HG03442 (cell line): ENCODE results near the gene NFATC3.

Source experiments
- ATAC-seq: cut with Tn5 transposase; IDR thresholded peaks from one replicate; pipeline ENCODE4 v1.9.1; 2021; ENCODE audit warnings: mild to moderate bottlenecking, moderate library complexity; ENCODE audit not compliant: unreplicated experiment

NFATC3 gene

GRCh38 chr16:68244903-68245853 lies 160.0 kb downstream of the NFATC3 start, which contains the start of gene PLA2G15:
Gene PLA2G15, plus strand, starts transcription at chr16:68245373. Its CDS starts 54 bp downstream, at chr16:68245427.
- peak; percentile 85 for ATAC-seq

DNA sequence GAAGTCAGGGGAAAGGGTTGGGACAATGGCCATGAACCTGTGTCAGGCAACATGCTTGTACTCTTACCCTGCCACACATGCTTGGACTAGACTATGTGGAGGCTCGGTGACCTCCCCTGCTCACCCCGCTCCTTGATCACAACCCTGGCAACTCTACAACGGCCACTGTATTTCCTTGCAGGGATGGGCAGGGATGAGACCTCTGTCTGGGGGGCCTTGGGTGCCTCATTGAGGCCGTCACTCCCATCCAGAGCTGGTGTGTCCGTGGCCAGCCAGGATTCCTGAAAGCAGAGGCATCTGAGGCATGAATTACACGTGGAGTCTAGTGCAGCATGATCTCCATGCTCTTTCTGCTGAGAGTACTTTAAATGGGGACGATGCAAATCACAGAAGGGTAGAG lies 161.0 kb downstream of the NFATC3 start:
- no peak for ATAC-seq

GRCh38 chr16:68246666-68247065 lies 161.5 kb downstream of the NFATC3 start:
- ATAC-seq, result no peak

DNA sequence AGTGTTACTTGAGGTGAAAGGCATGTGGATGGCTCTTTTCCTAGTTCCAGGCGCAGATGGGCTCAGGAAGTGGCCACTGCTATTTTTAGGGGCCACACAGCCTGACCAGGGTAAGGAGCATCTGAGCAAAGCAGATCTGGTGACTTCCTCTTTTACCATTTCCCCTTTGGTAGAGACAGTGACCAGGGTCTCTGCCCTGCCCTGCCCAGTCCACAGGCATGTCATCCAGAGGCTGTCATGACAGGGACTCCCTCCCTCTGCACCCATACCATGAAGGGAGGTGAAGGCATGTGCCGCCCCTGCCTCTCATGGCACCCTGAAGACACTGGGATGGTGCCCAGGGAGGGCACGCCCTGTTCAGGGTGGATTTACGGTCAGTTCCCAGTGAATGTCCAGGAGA lies 162.2 kb downstream of the NFATC3 start:
- ATAC-seq, result no peak

DNA sequence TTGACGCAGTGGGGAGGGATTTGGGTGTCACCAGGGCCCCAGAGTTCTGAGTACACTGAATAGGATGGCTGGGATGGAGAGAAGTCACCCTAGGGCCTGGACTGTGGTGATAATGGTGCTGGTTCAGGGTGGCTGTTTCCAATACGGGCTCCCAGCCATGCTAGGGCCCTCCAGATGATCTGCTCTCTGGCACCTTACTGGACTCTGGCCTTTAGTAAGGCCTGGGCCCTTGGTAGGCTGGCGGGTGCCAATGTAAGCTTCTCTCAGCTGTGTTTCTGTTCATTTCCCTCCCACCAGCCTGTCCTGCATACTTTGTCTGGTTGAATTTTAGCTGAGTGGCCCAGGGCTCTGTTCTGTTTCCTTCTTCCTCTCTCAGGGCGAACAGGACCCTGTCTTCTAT lies 162.8 kb downstream of the NFATC3 start:
- no peak for ATAC-seq

GRCh38 chr16:68249371-68249770 lies 164.2 kb downstream of the NFATC3 start:
- no peak for ATAC-seq

DNA sequence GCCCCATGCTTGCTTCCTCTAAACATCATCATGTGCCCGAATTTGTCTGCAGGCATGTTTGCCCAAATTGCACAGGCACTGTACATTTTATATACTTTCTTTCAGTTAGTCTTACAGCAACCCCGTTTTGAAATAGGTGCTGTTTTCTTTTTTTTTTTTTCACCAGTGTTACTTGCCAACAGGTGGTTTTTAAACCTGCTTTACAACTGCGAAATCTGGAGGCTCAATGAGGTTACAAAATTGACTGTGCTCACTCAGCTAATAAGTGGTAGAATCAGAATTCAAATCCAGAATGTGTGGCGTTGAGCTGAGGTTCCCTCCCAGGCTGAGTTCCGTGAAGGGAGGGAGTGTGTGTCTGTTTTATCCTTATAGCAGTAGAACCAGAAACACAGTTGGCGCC lies 165.8 kb downstream of the NFATC3 start:
- ATAC-seq, result no peak

DNA sequence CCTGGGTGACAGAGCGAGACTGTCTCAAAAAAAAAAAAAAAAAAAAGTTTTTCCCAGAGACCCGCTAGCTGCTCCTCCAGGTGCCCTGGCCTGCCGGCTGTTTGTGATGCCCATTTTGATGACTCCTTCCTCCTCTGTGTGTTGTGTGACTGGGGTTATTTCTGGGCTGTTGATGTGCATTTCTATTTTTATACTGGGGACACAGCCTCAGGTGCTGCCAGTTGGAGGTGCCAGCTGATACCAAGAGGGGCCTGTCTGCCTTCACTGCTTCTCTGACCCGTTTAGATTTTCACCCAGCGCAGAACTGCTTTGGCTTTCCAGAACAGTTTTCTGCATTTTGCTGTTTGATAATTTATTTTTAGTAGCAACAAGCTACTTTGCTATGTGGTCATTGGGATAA lies 166.7 kb downstream of the NFATC3 start:
- no peak for ATAC-seq

GRCh38 chr16:68252383-68252782 lies 167.2 kb downstream of the NFATC3 start:
- no peak for ATAC-seq

DNA sequence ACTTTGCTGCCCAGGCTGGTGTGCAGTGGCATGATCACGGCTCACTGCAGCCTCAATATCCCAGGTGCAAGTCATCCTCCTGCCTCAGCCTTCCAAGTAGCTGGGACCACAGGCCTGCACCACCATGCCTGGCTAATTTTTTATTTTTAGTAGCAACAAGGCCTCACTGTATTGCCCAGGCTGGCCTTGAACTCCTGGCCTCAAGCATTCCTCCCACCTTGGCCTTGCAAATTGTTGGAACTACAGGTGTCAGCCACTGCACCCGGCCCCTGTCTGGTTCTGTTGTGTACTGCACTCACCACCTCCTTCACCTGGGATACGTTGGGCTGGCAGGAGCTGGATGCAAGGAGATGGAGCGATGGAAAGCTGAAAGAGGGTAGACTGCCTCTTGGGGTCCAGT lies 168.6 kb downstream of the NFATC3 start:
- ATAC-seq, result no peak

DNA sequence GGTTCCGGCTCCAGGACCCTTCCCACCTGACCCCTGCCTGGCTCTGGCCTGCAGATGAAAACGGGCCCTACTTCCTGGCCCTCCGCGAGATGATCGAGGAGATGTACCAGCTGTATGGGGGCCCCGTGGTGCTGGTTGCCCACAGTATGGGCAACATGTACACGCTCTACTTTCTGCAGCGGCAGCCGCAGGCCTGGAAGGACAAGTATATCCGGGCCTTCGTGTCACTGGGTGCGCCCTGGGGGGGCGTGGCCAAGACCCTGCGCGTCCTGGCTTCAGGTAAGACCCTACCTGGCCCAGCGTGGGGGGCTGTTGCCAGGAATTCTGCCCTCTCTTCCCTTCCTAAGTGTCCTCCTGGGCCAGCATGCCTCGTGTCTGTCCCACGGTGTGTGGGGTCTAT lies 170.5 kb downstream of the NFATC3 start:
- no peak for ATAC-seq

DNA sequence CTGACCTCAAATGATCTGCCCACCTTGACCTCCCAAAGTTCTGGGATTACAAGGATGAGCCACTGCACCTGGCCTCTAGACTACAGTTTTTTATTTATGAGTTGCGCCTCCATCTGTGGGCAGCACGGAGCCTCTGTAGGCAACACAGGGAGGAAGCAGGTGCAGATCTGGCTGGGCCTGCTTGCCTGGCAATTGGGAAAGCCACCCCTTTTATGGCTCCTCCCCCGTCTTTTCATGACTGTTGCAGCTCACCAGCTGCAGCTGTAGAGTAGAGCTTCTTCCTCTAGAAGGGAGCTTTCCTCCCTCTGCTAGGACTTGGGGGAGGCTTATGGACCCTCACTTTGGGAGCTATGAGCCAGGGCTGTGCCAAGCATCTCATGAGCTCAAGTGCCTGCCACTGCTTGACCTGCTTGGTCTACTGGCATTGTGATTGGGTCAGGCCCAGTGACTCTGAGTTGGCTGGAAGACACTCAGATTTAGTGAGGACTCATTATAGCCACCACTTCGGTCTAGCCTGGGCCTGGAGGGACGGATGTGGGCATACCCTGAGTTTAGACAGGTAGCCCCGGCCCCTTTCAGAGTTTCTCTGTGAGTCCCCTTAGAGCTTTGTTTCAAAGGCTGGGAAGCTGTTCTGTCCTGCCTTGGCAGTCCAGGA lies 172.2 kb downstream of the NFATC3 start:
- ATAC-seq, result no peak

GRCh38 chr16:68257906-68258800 lies 173.0 kb downstream of the NFATC3 start:
- ATAC-seq, result no peak

GRCh38 chr16:68259007-68259825 lies 174.0 kb downstream of the NFATC3 start:
- no peak for ATAC-seq

DNA sequence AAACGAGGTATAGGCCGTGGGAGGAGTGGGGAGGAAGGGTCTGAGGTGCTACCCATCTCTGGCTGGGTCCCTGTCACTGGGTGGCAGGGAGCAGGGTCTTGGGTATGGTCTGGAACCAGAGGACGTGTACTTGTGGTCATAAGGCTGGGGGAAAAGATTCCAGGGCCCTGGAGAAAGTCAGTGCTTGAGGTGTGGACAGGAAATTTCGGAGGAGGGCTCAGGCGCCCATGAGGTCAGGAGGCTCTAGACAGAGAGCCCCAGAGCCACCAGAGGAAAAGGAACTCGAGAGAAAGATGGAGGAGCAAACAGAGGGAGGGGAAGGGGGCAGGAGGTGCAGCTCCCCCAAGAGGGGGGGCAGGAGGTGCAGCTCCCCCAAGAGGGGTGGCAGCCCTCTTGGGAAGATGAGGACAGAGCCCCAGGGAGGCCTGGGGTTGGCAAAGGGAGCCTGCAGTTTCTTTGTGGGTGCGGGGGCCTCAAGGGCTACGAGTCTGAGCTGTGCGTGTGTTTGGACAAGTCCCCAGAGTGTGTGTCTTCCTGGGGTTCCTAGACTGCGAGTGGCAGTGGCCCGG lies 178.5 kb downstream of the NFATC3 start:
- ATAC-seq, result peak; percentile 4

DNA sequence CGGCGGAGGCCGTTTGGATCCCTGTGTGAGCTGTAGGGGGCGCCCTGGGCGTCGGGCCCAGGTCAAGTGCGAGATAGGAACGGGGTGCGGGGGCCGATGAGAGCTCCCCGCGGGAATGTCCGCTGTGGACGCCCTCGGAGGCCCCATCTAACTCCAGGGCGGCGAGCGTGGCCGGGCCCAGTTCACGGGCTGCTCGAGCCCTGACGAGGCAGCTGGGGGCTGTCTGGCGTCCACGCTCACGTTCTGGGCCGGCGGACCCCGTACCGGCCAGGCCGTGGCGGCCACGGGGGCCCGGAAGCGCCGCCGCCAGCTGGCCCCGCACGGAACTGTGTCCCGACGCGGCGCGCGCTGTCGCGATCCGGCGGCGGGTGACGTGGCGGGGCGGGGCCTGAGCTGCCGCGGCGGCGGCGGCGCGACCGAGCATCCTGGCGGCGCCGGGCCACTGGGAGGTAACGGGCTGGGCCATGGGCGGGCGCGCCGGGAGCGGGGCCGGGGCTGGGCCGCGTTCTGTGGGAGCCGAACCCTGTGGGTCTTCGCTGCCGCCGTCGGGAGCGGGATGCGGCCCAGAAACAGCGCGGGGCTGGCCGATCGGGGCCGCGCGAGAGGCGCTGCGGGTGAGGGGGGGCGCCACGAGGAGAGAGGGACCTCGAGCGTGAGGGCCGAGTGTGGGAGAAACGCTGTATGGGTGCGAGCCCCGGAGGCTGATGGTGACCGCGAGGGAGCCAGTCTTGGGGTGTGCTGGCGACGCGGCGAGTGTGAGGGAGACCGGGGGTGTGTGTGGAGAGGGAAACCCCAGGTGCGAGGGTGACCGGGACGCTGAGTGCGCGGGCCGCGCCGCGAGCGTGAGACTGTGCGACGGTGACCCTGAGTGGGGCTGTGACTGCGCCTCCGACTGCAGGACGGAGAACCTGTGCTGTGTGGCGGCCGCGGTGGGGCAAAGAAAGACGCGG lies 179.2 kb downstream of the NFATC3 start, which contains the start of gene SLC7A6:
Gene SLC7A6, plus strand, starts transcription at position 399 of the 950 bp plus-strand sequence. CDS start 10,201 bp downstream, outside the sequence.
- ATAC-seq, result peak; percentile 47

DNA sequence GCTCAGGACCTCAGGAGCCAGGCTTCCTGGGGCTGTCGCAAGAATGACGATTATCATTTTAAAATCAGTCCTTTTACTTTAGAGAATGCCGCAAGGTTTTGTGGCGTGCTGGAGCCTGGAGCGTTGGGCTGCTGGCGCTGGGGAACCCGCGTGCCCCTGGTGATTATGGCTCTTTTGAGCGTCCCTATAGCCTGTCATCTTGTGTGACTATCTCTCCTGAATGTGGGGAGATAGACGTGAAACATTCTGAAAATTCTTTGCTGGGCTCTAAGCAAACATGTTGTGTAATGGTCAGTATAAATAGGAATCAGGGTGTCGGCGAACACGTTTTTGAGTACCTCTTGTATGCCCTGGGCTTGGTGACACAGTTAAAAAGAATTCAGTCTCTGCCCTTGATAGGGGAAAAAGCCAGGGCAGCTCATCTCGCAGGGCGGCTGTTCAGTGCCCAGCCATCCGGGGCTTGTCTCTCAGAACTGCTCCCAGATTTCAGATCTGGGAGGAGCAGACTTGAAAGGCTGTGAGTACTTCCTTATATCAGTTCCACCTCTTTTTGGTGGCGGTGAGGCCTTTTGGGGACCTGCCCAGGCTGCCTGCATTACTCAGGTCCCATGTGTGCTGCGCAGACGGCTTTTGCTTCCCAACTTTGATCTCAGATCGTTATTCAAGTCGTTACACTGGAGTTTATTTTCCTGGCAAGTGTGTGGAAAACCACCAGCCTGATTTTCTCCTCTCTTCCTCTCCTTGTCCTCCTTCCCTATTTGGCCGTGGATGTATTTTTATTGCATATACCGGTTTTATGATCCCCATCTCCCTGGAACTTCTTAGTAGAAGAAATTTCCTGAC lies 180.1 kb downstream of the NFATC3 start:
- peak; percentile 2 for ATAC-seq
